Measurements from ENCODE around the gene FYN.

FYN gene

GRCh38 chr6:111829581-111829980, 43.7 kb downstream of the FYN start:
- DNase-seq, result no peak

- no peak for DNase-seq
Observed at GRCh38 chr6:111828809-111829208, 44.4 kb downstream of the FYN start.

DNA sequence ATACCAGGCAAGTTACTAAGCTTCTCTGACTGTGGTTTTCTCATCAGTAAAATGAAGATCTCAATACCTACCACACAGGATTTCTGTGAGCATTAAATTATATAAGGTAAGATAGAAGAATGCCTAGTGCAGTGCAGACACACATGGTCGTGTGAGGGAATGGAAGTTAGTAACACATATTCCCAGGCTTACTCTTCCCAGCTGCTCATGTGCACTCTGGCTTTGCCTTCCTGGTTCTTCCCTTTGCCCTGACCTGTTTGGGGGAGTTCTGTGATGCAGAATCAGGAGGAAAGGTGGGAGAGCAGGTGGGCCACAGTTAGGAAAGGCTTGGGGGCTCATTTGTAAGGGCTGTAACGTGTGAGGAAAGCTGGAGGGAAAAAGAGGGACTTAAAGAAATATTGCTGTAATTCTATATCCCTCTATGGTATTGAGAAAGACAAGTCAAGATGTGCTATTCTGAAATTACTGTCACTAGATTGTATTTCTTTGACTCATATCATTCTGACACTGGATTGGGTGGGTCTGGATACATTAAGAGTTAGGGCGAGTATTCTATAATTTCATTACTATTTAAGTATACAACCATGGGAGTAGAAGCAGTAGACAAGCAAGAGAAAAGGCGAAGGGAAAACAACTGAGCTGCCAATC, 47.7 kb downstream of the FYN start:
- DNase-seq, result no peak

- DNase-seq, result no peak
Observed at GRCh38 chr6:111824608-111825337, 48.5 kb downstream of the FYN start.

GRCh38 chr6:111823831-111824607, 49.2 kb downstream of the FYN start:
- peak; percentile 72 for DNase-seq

DNA sequence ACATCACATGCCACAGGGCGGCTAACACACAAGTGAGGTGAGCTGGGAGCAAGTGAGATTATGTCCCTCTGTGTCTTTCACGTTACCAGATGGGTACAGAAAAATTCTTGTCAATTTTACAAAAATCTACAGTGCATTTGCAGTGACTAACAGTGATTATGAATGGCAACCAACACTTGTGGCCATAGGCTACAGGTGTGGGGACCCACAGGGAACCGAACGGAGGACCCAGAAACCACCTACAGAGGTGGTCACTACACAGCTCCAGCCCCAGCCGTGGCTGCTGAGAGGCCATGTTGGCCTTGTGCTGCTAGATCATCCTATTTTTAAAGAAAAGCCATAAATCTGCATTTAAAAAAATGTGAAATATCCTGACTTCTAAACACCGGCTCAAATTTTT, 50.2 kb downstream of the FYN start:
- no peak for DNase-seq

DNA sequence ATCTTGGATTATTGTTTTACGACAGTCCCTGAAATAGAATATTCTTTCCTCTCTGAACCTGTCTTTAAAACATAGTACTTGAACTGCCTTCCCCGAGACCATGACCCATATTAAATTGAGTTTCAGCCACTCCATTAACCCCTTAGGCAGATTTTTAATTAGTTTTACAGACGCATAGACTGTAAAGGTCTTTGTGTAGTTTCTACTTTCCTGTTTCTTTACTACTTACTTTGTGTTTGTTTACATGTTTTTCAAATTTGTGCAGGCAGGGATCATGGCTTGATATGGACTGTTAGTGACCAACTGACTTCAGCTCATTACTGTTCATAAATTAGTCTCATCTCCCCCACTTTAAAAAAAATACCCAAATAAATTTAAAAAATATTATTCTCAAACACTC, 53.8 kb downstream of the FYN start:
- no peak for DNase-seq

DNA sequence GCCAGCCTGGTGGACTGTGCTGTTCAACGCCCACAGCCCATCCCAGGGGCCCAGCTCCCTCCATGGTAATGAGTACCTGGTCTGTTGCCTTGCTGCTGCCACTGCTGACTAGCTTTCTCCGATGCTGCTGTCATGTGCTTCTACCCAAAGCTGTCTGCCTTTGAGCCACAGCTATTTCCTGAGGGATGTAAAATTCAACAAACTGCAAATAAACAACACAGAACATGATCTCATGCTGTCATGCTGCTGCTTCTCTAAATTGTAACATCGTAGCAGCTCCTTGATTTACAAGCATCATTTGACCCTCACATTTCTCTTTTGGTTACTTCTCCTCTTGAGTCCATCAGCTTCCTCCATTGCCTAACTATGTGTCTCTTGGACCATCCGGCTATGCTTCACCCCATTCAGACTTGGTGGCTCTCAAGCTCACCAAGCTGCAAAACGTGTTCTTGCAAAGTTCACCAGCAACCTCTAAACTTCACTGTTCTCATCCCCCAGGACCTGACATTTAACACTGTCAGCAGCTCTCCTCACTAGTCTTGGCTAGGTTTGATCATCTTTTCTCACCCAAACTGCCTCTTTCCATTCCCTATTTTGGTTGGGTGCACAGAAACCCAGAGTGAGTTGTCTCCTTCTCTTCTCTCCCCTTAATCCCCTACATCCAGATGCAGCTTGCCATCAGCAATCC, 54.6 kb downstream of the FYN start:
- DNase-seq, result peak; percentile 65

- no peak for DNase-seq
Observed at GRCh38 chr6:111817451-111818120, 55.7 kb downstream of the FYN start.

GRCh38 chr6:111813677-111814310, 59.5 kb downstream of the FYN start:
- DNase-seq, result no peak

DNA sequence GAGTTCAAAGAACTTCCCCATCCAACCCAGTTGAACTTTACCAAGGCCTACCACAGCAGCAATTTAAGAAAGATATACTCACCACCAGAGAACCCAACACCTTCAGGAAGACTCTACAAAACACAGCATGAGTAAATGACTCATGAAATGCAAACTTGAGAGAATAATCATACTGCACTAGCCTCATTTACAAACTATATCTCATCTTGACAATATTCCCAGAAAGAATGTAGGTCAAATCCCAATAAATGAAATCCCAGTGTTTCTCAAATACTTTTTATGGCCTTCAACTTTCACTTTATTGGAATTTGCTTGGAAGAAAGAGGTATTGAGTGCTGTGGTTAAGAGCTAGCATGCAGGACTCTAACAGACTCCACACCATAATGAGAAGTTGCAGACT, 60.0 kb downstream of the FYN start:
- no peak for DNase-seq

GRCh38 chr6:111812060-111813038, 60.9 kb downstream of the FYN start:
- no peak for DNase-seq

- no peak for DNase-seq
Observed at GRCh38 chr6:111810294-111811131, 62.7 kb downstream of the FYN start.

GRCh38 chr6:111809766-111810165, 63.5 kb downstream of the FYN start:
- DNase-seq, result no peak

GRCh38 chr6:111809264-111809663, 64.0 kb downstream of the FYN start:
- DNase-seq, result no peak

- DNase-seq, result no peak
Observed at GRCh38 chr6:111808493-111808892, 64.8 kb downstream of the FYN start.

- DNase-seq, result no peak
Observed at GRCh38 chr6:111806561-111807497, 66.4 kb downstream of the FYN start.

GRCh38 chr6:111806165-111806547, 67.1 kb downstream of the FYN start:
- DNase-seq, result no peak
